Effector memory CD8-positive, alpha-beta T cell (primary cell): ENCODE results near the gene GALNT18.

Source experiments
- ATAC-seq: fragments of 150-1000 bp; cut with Tn5 transposase; replicated peaks from 2 replicates; pipeline ENCODE4 v1.10.0; 2021; ENCODE audit warnings: mild to moderate bottlenecking, moderate library complexity
- DNase-seq, 3 experiments: peaks; one replicate each; pipeline ENCODE4 v3.0.0; 2021
- H3K27ac Mint-ChIP-seq, 2 donors: one replicate each; pipeline ENCODE4 v1.8.0; 2022; ENCODE audit warnings: mild to moderate bottlenecking in 2 of 2, mixed read lengths in 2 of 2, moderate library complexity in 2 of 2
- H3K27me3 Mint-ChIP-seq, 2 donors: one replicate each; pipeline ENCODE4 v1.8.0; 2022; ENCODE audit warnings: mixed read lengths in 2 of 2
- H3K36me3 Mint-ChIP-seq: one replicate; pipeline ENCODE4 v1.8.0; 2022; ENCODE audit warnings: mild to moderate bottlenecking, moderate library complexity, mixed read lengths; ENCODE audit not compliant: insufficient read depth
- H3K4me1 Mint-ChIP-seq, 2 donors: one replicate each; pipeline ENCODE4 v1.8.0; 2022; ENCODE audit warnings: low read depth in 2 of 2, mixed read lengths in 2 of 2
- H3K4me3 Mint-ChIP-seq, 2 donors: one replicate each; pipeline ENCODE4 v1.8.0; 2022; ENCODE audit warnings: mild to moderate bottlenecking in 2 of 2, mixed read lengths in 2 of 2, moderate library complexity in 2 of 2
- H3K9me3 Mint-ChIP-seq, 2 donors: one replicate each; pipeline ENCODE4 v1.8.0; 2022; ENCODE audit warnings: mixed read lengths in 2 of 2

Gene GALNT18

GRCh38 chr11:11478687-11479086 lies 143.1 kb downstream of the GALNT18 start:
- Mint-ChIP-seq H3K4me3 (no peak overlapping the region), H3K9me3 (no peaks in the 10 kb centered on the region), H3K27me3 (peaks cover 15 to 49% of the 10 kb centered on the region in 2 donors), H3K4me1 (no peaks in the 10 kb centered on the region), H3K36me3 (peaks cover 3% of the 10 kb centered on the region), H3K27ac (no peak overlapping the region)
- ATAC-seq (no peak), DNase-seq (no peak)

DNA sequence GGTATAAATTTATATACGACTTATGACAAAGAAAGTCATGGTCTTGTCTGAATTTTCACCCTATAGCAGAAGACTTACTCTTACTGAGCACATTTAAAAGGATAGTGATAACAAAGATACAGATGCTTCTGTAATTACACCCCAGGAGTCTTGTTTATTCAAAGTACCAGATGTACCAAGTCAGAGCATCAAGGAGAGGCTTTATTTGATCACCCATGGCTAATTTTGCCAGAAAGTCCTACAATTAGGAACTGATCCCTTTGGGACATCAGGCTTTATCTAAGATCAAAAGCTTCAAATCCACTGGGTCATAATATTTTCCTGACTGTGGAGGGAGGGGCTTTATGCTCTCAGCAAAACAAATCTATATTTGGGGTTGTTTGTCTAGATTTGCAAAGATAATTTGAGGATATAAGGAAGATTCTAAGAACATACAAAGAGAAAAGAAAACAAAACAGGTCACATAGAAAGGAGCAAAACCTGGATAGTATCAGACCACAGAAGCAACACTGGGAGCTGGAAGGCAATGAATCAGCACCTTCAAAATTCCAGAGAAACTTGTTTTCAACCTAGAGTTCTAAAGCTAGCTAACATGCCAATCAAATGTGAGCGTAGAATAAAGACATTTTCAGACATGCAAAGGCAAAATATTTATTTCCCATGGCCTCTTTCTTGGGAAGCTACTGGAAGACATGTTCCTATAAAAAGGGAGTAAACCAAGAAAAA lies 143.9 kb downstream of the GALNT18 start:
- H3K4me1 Mint-ChIP-seq: no peaks in the 10 kb centered on the region
- no peak overlapping the region for H3K4me3 Mint-ChIP-seq
- peaks cover 7 to 45% of the 10 kb centered on the region in 2 donors for H3K27me3 Mint-ChIP-seq
- DNase-seq (no peak), ATAC-seq (no peak)
- H3K27ac Mint-ChIP-seq: no peak overlapping the region
- H3K36me3 Mint-ChIP-seq: peaks cover 3% of the 10 kb centered on the region
- H3K9me3 Mint-ChIP-seq: no peaks in the 10 kb centered on the region

DNA sequence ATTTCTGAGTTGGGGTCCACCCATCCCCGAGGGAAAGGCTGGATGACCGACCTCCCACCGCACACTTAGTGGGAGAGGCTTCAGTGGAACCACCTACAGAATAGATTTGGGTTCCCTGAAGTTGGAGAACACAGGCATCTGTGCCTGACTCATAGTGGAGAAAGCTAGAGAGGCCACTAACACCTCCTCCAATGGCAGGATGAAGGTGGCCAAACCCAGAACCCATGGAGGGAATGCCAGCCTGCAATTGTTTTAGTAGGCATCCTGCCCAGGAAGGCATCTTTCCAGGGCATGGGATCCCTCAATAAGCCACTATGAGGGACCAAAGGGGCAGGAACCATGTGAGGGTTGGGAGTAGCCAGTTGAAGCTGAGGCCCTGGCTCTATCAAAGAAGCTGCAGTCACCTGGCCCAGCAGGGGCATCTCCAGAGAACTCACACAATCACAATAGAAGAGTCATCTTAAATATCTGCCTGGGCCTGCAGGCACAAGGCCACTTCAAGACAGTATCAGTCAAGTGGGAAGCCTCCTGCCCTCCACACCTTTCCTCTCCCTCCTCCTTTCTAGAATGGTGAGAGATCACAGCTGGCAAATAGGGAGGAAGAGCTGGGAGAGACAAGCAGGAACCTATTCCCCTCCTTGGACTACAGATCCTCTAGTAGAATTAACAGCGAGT lies 144.7 kb downstream of the GALNT18 start:
- no peak overlapping the region for H3K27ac Mint-ChIP-seq
- DNase-seq: no peak

DNA sequence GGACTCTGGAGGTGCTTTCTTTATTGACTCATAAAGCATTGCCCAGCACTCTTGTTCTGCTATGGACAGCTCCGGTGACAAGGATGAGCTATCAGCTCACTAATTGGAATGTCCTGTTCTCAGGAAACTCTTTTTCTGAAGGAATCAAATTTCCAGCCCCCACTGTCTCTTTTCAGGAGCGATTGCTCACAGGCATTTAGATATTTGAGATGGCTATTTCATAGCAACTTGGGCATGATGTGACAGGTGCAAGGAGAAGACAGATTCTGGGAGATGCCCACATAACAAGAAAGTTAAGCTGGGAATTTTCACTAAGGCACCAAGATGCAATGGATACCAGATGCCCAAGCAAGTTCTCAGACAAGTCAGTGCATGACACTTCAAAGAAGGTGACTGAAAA lies 145.3 kb downstream of the GALNT18 start:
- no peaks in the 10 kb centered on the region for H3K4me1 Mint-ChIP-seq
- H3K36me3 Mint-ChIP-seq: no peaks in the 10 kb centered on the region
- H3K4me3 Mint-ChIP-seq: no peak overlapping the region
- peaks cover 6 to 37% of the 10 kb centered on the region in 2 donors for H3K27me3 Mint-ChIP-seq
- ATAC-seq (no peak), DNase-seq (no peak)
- H3K27ac Mint-ChIP-seq: no peak overlapping the region
- H3K9me3 Mint-ChIP-seq: no peaks in the 10 kb centered on the region

More for the DNA sequence above, 144.7 kb downstream of the GALNT18 start:
- no peak overlapping the region for H3K4me3 Mint-ChIP-seq
- ATAC-seq: no peak
- no peaks in the 10 kb centered on the region for H3K4me1 Mint-ChIP-seq
- peaks cover 6 to 38% of the 10 kb centered on the region in 2 donors for H3K27me3 Mint-ChIP-seq
- no peaks in the 10 kb centered on the region for H3K9me3 Mint-ChIP-seq
- H3K36me3 Mint-ChIP-seq: peaks cover 2% of the 10 kb centered on the region

- H3K4me1 Mint-ChIP-seq: no peaks in the 10 kb centered on the region
- H3K27me3 Mint-ChIP-seq: peaks cover 7 to 48% of the 10 kb centered on the region in 2 donors
- ATAC-seq (no peak), DNase-seq (no peak)
- no peaks in the 10 kb centered on the region for H3K9me3 Mint-ChIP-seq
- H3K4me3 Mint-ChIP-seq: no peak overlapping the region
- H3K36me3 Mint-ChIP-seq: no peaks in the 10 kb centered on the region
- no peak overlapping the region for H3K27ac Mint-ChIP-seq
Observed at GRCh38 chr11:11472106-11472505, 149.7 kb downstream of the GALNT18 start.

- Mint-ChIP-seq H3K27ac (no peak overlapping the region), H3K27me3 (peaks cover 7 to 39% of the 10 kb centered on the region in 2 donors)
- no peak for ATAC-seq
Observed at GRCh38 chr11:11471201-11471600, 150.6 kb downstream of the GALNT18 start.

DNA sequence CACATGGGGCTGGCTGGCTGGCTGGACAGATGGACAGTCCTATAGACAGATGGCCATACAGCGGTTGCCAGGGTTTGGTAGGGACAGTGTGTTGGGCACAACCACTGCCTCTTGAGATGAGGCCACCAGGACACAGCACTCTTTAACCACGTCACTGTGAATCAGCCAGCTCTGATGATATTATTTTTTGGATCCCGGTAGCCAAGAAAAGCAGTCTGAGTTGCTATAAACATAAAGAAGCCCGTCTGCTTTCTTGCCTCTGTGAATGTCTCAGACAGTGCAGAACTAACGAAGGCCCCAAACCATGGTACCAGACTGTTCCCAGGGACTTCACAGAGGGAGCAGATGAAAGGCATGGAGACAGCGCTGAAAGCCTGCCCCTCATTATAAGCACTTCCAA lies 152.9 kb downstream of the GALNT18 start:
- Mint-ChIP-seq H3K36me3 (no peaks in the 10 kb centered on the region), H3K9me3 (no peaks in the 10 kb centered on the region), H3K4me3 (no peak overlapping the region), H3K27ac (no peak overlapping the region), H3K27me3 (peaks cover 7 to 25% of the 10 kb centered on the region in 2 donors), H3K4me1 (no peaks in the 10 kb centered on the region)
- ATAC-seq (no peak), DNase-seq (no peak)

More at GRCh38 chr11:11471201-11471600, 150.6 kb downstream of the GALNT18 start:
- H3K4me3 Mint-ChIP-seq: no peak overlapping the region
- no peak for DNase-seq
- H3K4me1 Mint-ChIP-seq: no peaks in the 10 kb centered on the region
- H3K9me3 Mint-ChIP-seq: no peaks in the 10 kb centered on the region
- no peaks in the 10 kb centered on the region for H3K36me3 Mint-ChIP-seq

DNA sequence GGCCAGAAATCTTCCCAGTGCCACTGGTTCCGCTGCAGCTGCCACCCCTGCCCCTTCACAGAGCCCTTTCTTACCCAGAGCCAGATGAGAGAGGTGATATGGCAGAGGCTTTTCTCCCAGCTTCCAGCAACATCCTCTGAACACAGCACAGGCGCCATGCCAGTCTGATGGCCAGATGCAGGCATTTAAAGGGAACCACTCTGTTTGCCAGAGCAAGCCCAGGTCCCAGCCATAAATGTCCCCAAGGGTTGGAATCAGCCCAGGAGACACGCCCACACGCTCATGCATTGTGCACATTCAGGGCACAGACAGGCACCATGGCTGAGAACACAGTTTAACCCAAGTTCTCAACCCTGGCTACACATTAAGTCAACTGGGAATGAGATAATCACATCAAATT lies 154.5 kb downstream of the GALNT18 start:
- DNase-seq: no peak
- no peak overlapping the region for H3K4me3 Mint-ChIP-seq
- peaks cover 7 to 19% of the 10 kb centered on the region in 2 donors for H3K27me3 Mint-ChIP-seq
- ATAC-seq: no peak
- H3K4me1 Mint-ChIP-seq: no peaks in the 10 kb centered on the region
- H3K9me3 Mint-ChIP-seq: no peaks in the 10 kb centered on the region
- no peak overlapping the region for H3K27ac Mint-ChIP-seq
- no peaks in the 10 kb centered on the region for H3K36me3 Mint-ChIP-seq

DNA sequence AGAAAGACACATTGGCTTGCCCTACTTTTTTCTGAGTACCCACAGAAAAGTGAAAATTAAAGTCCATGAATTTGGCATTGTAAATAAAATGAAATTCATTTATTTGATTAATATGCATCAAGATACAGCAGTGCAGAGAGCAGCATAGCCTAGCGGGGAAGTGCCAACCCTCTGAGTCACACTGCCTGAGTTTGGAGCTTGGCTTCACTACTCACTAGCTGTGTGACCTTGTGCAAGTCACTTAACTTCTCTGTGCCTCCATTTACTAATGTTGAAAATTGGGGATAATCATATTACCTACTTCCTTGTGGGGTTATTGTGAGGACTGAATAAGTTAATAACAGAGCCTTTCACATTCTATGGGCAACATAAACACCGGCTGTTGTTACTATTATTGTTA lies 157.2 kb downstream of the GALNT18 start:
- peaks cover 10 to 23% of the 10 kb centered on the region in 2 donors for H3K27me3 Mint-ChIP-seq
- H3K4me1 Mint-ChIP-seq: no peaks in the 10 kb centered on the region
- H3K9me3 Mint-ChIP-seq: no peaks in the 10 kb centered on the region
- DNase-seq: no peak
- H3K36me3 Mint-ChIP-seq: no peaks in the 10 kb centered on the region
- ATAC-seq: no peak
- no peak overlapping the region for H3K4me3 Mint-ChIP-seq
- no peak overlapping the region for H3K27ac Mint-ChIP-seq

DNA sequence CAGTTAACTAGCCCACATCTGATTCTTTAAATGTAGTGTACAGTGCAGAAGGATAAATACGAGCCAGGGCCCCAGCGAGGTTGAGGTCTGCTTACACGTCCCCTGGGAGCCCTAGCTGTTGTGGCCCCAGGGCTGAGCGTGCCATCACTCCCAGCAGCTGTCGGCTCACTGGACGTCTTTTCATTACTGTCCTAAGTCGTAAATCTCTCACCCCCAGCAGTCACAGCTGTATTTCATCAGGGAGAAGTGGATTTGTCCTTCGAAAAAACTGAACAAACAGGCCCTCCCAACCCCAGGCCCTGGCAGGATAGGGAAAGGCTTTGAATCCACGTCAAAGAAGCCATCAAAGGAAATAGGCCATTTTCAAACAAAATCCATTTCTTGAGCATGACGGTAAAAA lies 158.4 kb downstream of the GALNT18 start:
- H3K36me3 Mint-ChIP-seq: no peaks in the 10 kb centered on the region
- H3K27me3 Mint-ChIP-seq: peaks cover 10 to 28% of the 10 kb centered on the region in 2 donors
- no peaks in the 10 kb centered on the region for H3K9me3 Mint-ChIP-seq
- ATAC-seq (no peak), DNase-seq (no peak)
- no peak overlapping the region for H3K27ac Mint-ChIP-seq
- H3K4me3 Mint-ChIP-seq: no peak overlapping the region
- H3K4me1 Mint-ChIP-seq: no peaks in the 10 kb centered on the region

DNA sequence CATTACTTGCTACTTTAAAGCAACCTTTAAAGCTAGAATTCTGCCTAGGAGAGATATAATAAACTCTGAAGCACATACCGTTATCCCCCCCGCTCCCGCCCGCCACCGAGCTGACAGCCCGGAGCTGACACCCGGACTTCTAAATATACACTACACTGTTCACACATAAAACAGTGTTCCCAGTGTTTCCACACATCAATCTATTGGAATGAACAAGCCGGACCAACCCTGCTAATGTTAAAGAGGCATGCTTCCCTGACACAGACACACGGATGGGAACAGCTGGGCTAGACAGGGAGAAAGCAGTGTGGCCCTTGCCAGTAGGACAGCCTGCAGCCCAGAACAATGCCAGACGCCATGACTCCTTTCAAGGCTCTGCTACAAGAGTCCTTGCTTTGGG lies 160.3 kb downstream of the GALNT18 start:
- H3K9me3 Mint-ChIP-seq: no peaks in the 10 kb centered on the region
- DNase-seq: no peak
- no peak for ATAC-seq
- peaks cover 10 to 30% of the 10 kb centered on the region in 2 donors for H3K27me3 Mint-ChIP-seq
- H3K4me1 Mint-ChIP-seq: no peaks in the 10 kb centered on the region
- no peak overlapping the region for H3K4me3 Mint-ChIP-seq
- H3K36me3 Mint-ChIP-seq: no peaks in the 10 kb centered on the region
- H3K27ac Mint-ChIP-seq: no peak overlapping the region

DNA sequence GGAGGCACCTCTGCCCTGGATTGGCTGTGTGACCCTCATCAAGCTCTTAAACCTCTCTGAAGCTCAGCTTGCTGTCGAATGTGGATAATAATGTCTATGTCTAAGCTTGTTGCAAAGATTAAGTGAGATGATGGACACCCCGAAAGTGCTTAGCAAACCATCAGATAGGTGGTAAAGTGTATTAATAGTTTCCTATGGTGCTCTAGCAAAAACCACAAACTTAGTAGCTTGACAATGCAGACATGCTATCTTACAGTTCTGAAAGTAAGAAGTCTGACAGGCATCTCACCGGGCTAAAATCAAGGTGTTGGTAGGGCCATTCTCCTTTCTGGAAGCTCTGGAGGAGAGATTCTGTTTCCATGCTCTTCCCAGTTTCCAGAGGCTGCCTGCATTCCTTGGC lies 162.2 kb downstream of the GALNT18 start:
- H3K4me1 Mint-ChIP-seq: no peaks in the 10 kb centered on the region
- H3K36me3 Mint-ChIP-seq: no peaks in the 10 kb centered on the region
- no peaks in the 10 kb centered on the region for H3K9me3 Mint-ChIP-seq
- peaks cover 16 to 42% of the 10 kb centered on the region in 2 donors for H3K27me3 Mint-ChIP-seq
- no peak for ATAC-seq
- no peak for DNase-seq
- no peak overlapping the region for H3K4me3 Mint-ChIP-seq
- no peak overlapping the region for H3K27ac Mint-ChIP-seq

GRCh38 chr11:11458485-11458884 lies 163.3 kb downstream of the GALNT18 start:
- Mint-ChIP-seq H3K27ac (no peak overlapping the region), H3K9me3 (no peaks in the 10 kb centered on the region), H3K27me3 (peaks cover 16 to 46% of the 10 kb centered on the region in 2 donors), H3K4me3 (no peak overlapping the region), H3K36me3 (no peaks in the 10 kb centered on the region), H3K4me1 (no peaks in the 10 kb centered on the region)
- ATAC-seq (no peak), DNase-seq (no peak)

- H3K4me1 Mint-ChIP-seq: no peaks in the 10 kb centered on the region
- H3K4me3 Mint-ChIP-seq: no peak overlapping the region
- H3K36me3 Mint-ChIP-seq: no peaks in the 10 kb centered on the region
- H3K27me3 Mint-ChIP-seq: peaks cover 16 to 50% of the 10 kb centered on the region in 2 donors
- ATAC-seq (no peak), DNase-seq (no peak)
- H3K27ac Mint-ChIP-seq: no peak overlapping the region
- no peaks in the 10 kb centered on the region for H3K9me3 Mint-ChIP-seq
Observed at GRCh38 chr11:11458001-11458400, 163.8 kb downstream of the GALNT18 start.
